GM21515 (cell line): Measurements from ENCODE around the gene TEX52.

Experiments used
- ATAC-seq: cut with Tn5 transposase; IDR thresholded peaks from one replicate; pipeline ENCODE4 v1.9.1; 2021; ENCODE audit not compliant: unreplicated experiment

TEX52 gene

GRCh38 chr12:2801044-2801783 is 55.6 kb downstream of the TEX52 start:
- no peak for ATAC-seq

- ATAC-seq: no peak
Measured at GRCh38 chr12:2800046-2800570, 56.7 kb downstream of the TEX52 start.
